Measurements from ENCODE around the gene CD99L2.

CD99L2 gene

DNA sequence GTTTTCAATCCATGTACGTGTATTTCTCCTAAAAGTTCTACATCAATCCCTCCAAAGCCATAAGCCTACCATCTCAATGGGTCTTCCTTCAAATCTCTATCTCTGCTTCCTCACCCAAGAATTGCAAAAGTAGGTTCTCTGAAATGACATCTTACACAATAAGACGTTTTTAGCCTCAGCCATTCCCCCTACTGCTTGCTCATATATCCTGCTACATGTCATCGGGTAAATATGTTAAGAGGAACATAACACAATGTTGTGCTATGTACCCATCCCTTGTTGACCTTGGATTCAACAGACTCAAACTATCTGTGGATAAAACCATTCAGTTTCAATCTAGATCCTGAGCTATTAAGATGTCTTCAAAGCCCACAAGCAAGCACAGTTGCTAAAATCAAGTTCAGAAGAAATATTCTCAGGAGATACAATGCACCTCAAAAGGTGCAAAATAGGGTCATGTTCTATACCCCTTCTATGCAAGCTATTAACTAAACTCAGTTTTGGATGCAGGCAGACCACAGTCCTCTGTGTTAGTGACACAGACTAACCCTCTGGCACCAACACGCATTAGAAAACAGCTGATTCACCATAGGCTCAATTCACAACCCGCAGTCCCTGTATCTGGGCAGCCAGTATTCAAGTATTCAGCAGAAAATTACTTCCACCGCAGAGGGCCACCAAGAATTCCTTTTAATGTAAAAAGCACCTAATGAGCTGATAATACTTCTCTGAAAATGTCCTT lies 56.8 kb downstream of the CD99L2 start:
- TF ChIP-seq POLR2AphosphoS5 (IDR thresholded peaks at IDR 0.05; ENCODE audit: low read depth, low read length) (no peak), TAF1 (IDR thresholded peaks at IDR 0.05; ENCODE audit: borderline replicate concordance, insufficient read depth, low read length) (no peak), SIN3A (IDR thresholded peaks at IDR 0.05; ENCODE audit: borderline replicate concordance, insufficient read depth, low read length) (no peak), FOXP2 (optimal IDR thresholded peaks at IDR 0.05; ENCODE audit: borderline replicate concordance, extremely low read depth, extremely low read length, insufficient read depth) (no peak)
- TF ChIP-seq, protein P1, sequence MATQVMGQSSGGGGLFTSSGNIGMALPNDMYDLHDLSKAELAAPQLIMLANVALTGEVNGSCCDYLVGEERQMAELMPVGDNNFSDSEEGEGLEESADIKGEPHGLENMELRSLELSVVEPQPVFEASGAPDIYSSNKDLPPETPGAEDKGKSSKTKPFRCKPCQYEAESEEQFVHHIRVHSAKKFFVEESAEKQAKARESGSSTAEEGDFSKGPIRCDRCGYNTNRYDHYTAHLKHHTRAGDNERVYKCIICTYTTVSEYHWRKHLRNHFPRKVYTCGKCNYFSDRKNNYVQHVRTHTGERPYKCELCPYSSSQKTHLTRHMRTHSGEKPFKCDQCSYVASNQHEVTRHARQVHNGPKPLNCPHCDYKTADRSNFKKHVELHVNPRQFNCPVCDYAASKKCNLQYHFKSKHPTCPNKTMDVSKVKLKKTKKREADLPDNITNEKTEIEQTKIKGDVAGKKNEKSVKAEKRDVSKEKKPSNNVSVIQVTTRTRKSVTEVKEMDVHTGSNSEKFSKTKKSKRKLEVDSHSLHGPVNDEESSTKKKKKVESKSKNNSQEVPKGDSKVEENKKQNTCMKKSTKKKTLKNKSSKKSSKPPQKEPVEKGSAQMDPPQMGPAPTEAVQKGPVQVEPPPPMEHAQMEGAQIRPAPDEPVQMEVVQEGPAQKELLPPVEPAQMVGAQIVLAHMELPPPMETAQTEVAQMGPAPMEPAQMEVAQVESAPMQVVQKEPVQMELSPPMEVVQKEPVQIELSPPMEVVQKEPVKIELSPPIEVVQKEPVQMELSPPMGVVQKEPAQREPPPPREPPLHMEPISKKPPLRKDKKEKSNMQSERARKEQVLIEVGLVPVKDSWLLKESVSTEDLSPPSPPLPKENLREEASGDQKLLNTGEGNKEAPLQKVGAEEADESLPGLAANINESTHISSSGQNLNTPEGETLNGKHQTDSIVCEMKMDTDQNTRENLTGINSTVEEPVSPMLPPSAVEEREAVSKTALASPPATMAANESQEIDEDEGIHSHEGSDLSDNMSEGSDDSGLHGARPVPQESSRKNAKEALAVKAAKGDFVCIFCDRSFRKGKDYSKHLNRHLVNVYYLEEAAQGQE (IDR thresholded peaks at IDR 0.05; ENCODE audit: insufficient read depth in 1 of 2, low read depth in 2 of 2, low read length in 2 of 2), result no peak

DNA sequence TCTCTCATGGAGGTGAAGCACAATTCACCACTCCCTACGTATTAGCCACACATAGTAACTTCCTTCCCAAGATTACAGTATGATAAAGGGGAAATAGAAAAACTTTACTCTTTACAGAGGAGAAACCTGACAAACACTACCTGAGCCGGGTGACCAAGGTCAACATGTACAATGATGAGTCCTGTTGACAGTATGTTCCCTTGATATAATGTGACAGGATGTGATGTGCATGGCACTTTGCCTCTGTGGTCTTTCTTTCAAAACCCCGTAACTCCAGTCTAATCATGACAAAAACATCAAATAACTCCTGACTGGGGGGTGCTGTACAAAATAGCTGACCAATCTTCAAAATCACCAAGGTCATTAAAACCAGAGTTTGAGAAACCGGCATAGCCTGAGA lies 60.6 kb downstream of the CD99L2 start:
- TF ChIP-seq FOXP2 (optimal IDR thresholded peaks at IDR 0.05; ENCODE audit: borderline replicate concordance, extremely low read depth, extremely low read length, insufficient read depth) (no peak), POLR2AphosphoS5 (IDR thresholded peaks at IDR 0.05; ENCODE audit: low read depth, low read length) (no peak), TAF1 (IDR thresholded peaks at IDR 0.05; ENCODE audit: borderline replicate concordance, insufficient read depth, low read length) (no peak), SIN3A (IDR thresholded peaks at IDR 0.05; ENCODE audit: borderline replicate concordance, insufficient read depth, low read length) (no peak)
- TF ChIP-seq, protein P1 (IDR thresholded peaks at IDR 0.05; ENCODE audit: insufficient read depth in 1 of 2, low read depth in 2 of 2, low read length in 2 of 2), result no peak

DNA sequence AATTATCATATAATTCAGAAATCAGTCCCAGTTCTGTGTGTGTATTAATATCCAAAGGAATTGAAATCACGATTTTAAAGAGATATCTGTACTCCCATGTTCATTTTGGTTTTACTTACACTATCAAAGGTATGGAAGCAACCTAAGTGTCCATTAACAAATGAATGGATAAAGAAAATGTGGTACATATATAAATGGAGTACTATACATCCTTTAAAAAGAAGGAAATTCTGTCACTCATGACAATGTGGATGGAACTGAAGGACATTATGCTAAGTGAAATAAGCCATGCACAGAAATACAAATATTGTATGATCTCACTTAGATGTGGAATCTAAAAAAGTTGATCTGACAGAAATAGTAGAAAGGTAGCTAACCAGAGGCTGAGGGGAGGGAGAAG lies 63.8 kb downstream of the CD99L2 start:
- no peak for TF ChIP-seq FOXP2 (optimal IDR thresholded peaks at IDR 0.05; ENCODE audit: borderline replicate concordance, extremely low read depth, extremely low read length, insufficient read depth)
- TF ChIP-seq SIN3A (IDR thresholded peaks at IDR 0.05; ENCODE audit: borderline replicate concordance, insufficient read depth, low read length), result no peak
- no peak for TF ChIP-seq POLR2AphosphoS5 (IDR thresholded peaks at IDR 0.05; ENCODE audit: low read depth, low read length)
- TF ChIP-seq TAF1 (IDR thresholded peaks at IDR 0.05; ENCODE audit: borderline replicate concordance, insufficient read depth, low read length), result no peak
- TF ChIP-seq, protein P1 (IDR thresholded peaks at IDR 0.05; ENCODE audit: insufficient read depth in 1 of 2, low read depth in 2 of 2, low read length in 2 of 2), result no peak

DNA sequence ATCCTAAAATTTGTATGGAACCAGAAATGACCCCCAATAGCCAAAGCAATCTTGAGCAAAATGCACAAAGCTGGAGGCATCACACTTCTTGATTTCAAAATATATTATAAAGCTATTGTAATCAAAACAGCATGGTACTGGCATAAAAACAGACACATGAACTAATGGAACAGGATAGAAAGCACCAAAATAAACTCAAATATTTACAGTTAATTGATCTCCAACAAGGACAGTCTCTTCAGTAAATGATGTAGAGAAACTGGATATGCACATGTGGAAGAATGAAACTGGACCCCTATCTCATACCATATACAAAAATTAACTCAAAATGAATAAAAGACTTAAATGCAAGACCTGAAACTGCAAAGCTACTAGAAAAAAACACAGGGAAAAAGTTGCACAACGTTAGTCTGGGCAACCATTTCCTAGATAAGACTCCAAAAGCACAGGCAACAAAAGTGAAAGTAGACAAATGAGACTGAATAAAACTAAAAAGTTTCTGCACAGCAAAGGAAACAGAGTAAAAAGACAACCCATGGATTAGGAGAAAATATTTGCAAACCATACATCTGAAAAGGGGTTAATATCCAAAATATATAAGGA lies 64.9 kb downstream of the CD99L2 start:
- no peak for TF ChIP-seq FOXP2 (optimal IDR thresholded peaks at IDR 0.05; ENCODE audit: borderline replicate concordance, extremely low read depth, extremely low read length, insufficient read depth)
- TF ChIP-seq, protein P1 (IDR thresholded peaks at IDR 0.05; ENCODE audit: insufficient read depth in 1 of 2, low read depth in 2 of 2, low read length in 2 of 2), result no peak
- no peak for TF ChIP-seq TAF1 (IDR thresholded peaks at IDR 0.05; ENCODE audit: borderline replicate concordance, insufficient read depth, low read length)
- TF ChIP-seq POLR2AphosphoS5 (IDR thresholded peaks at IDR 0.05; ENCODE audit: low read depth, low read length), result no peak
- no peak for TF ChIP-seq SIN3A (IDR thresholded peaks at IDR 0.05; ENCODE audit: borderline replicate concordance, insufficient read depth, low read length)
